GM23248 (cell line): Measurements from ENCODE around the gene GGTA1.

Experiments used
- EZH2 ChIP-seq: fragments of 200-600 bp; sonication (generic); IDR thresholded peaks from 2 replicates; pipeline ENCODE4 v1.6.1; 2018; ENCODE audit warnings: antibody characterized with exemption, mild to moderate bottlenecking; ENCODE audit not compliant: insufficient read depth, poor library complexity, severe bottlenecking
- EZH2phosphoT487 ChIP-seq: fragments of 200-600 bp; sonication (generic); IDR thresholded peaks from 2 replicates; pipeline ENCODE4 v1.6.1; 2018; ENCODE audit warnings: antibody characterized with exemption, moderate library complexity, mild to moderate bottlenecking, low read depth; ENCODE audit not compliant: insufficient read depth

DNA sequence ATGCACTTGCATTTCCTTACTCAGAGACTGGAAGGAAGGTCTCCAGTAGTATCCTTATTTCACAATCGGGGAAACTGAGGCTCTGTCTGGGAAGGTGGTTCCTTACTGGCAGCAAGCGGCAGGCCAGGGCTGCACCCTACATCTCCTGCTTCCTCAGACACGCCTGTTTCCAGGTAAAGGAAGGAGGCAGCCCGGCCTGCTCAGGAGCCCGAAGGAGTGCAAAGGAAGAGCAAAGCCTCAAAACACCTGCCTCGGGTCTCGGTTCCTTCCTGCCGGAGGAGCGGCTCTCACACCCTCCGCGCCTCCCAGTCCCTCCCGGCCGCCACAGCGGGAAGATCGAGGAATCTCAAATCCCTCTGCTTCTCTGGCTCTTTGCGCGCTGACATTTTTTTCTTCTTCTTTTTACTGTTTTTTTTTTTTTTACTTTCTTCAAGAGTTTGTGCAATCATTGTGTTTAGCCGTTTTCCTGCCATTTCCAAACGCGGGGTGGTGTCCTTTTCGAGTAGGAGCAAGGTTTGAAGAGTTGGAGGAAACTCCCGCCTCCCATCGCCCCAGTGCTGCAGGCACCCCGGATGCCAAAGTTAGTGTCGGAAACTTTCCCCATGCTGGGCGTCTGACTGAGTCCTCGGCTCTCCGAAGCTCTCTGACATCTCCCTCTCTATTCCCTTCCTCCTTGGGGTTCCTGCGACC, 1.0 kb downstream of the GGTA1 start:
- TF ChIP-seq EZH2: peak; percentile 65
- TF ChIP-seq EZH2phosphoT487: no peak
